Embryonic facial prominence (tissue), 1 donor: ENCODE measurements around the gene OR51M1.
"Not testable (repeated sequence)": the region's sequence is repeated elsewhere in the genome, so short reads cannot be mapped to it uniquely, and the experiment has no call there.

Experiments used
- DNase-seq: peaks from one replicate; pipeline ENCODE4 v3.0.0-alpha.2; 2016; ENCODE audit errors: extremely low spot score

OR51M1 gene

GRCh38 chr11:5383576-5383975 lies at the start of gene OR51M1:
Gene OR51M1, plus strand, starts transcription at chr11:5383812. Its CDS starts 5,587 bp downstream, at chr11:5389399.
- no peak for DNase-seq

- no peak for DNase-seq
Measured at GRCh38 chr11:5335170-5335569, 48.4 kb upstream of the OR51M1 start.

- DNase-seq, result no peak
Measured at GRCh38 chr11:5336331-5336730, 47.3 kb upstream of the OR51M1 start.

- DNase-seq, result not testable (repeated sequence)
Measured at GRCh38 chr11:5337253-5337652, 46.4 kb upstream of the OR51M1 start.

GRCh38 chr11:5339771-5340322 lies 43.8 kb upstream of the OR51M1 start:
- DNase-seq, result no peak

- DNase-seq, result no peak
Measured at GRCh38 chr11:5343474-5344335, 39.9 kb upstream of the OR51M1 start, which contains the start of gene OR51B5. Gene OR51B5, minus strand, starts transcription at chr11:5343524. Its CDS starts 0 bp downstream, at chr11:5343524.

GRCh38 chr11:5345831-5346230 lies 37.8 kb upstream of the OR51M1 start:
- no peak for DNase-seq

GRCh38 chr11:5348551-5349194 lies 34.9 kb upstream of the OR51M1 start:
- DNase-seq, result no peak

- DNase-seq, result no peak
Measured at GRCh38 chr11:5349550-5349949, 34.1 kb upstream of the OR51M1 start.

- no peak for DNase-seq
Measured at GRCh38 chr11:5351208-5351607, 32.4 kb upstream of the OR51M1 start, which contains the start of gene OR51B6. Gene OR51B6, plus strand, starts transcription at chr11:5351508. Its CDS starts 0 bp downstream, at chr11:5351508.

- DNase-seq, result not testable (repeated sequence)
Measured at GRCh38 chr11:5356031-5356430, 27.6 kb upstream of the OR51M1 start.

- no peak for DNase-seq
Measured at GRCh38 chr11:5362017-5362625, 21.5 kb upstream of the OR51M1 start.

- no peak for DNase-seq
Measured at GRCh38 chr11:5363679-5364078, 19.9 kb upstream of the OR51M1 start.

- DNase-seq, result no peak
Measured at GRCh38 chr11:5364214-5364613, 19.4 kb upstream of the OR51M1 start.

GRCh38 chr11:5366365-5366764 lies 17.2 kb upstream of the OR51M1 start:
- not testable (repeated sequence) for DNase-seq

- DNase-seq, result no peak
Measured at GRCh38 chr11:5366856-5367255, 16.8 kb upstream of the OR51M1 start.

GRCh38 chr11:5367448-5368074 lies 16.1 kb upstream of the OR51M1 start:
- DNase-seq, result no peak

- DNase-seq, result no peak
Measured at GRCh38 chr11:5368502-5369043, 15.0 kb upstream of the OR51M1 start.

GRCh38 chr11:5369789-5370188 lies 13.8 kb upstream of the OR51M1 start:
- DNase-seq, result no peak

GRCh38 chr11:5380740-5381342 lies 2.8 kb upstream of the OR51M1 start:
- DNase-seq, result no peak

GRCh38 chr11:5384335-5384734 lies 723 bp downstream of the OR51M1 start:
- DNase-seq, result no peak
